ENCODE results near the gene CYSTM1.
A peak's percentile ranks its signal among the peaks of the same experiment; 100 is the strongest.

CYSTM1 gene

DNA sequence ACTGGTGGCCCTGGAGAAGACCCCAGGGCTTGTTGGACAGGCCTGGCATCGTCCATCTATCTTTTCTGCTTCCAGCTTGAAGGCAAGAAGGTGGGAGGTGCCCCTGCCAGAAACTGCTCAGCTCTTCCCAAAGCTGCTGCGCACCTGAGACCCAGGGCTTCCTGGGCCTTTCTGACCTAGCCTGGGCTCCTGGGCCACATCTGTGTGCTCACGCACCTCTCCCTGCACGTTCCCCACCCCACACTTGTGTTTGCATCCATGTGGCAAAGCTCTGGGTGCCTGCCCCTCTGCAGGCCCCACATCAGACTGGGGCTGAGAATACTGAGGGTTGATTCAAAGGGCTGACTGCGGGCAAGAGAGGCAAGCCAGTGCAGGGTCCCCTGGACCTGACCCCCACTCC lies 64.5 kb downstream of the CYSTM1 start:
- no peak for DNase-seq

DNA sequence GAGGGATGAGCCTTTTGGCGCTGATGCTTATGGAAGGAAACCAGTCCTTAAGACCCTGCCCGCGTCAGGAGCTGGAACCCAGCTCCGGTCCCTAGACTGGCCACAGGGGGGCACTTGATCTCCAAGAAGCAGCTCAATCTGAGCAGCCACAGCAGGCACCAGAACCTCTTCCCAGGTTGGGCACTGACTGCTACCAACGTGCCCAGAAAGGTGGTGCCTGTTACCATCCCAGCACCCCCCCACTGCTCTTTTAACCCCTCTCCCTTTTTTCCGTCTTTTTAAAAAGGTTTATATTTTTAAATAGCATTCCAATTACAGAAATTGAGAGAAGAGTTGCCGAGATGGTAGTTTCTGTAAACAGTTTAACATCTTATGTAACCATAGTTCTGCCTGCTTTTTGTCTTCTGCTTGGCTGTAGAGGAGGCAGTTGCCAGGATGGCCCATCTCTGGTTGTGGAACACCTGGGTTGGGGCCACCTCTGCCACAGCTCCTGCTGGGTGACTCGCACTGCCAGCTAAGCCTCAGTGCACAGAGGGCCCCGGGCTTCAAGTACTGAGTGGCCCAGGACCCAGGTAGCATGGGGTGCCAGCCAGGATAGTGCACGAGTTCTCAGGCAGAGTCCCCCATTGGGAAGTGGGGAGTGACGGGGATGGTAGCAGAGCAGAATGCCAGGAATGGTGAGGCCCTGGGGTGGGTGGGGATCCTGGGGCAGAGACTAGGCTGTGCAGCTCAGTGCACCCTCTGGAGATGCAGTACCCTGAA lies 65.1 kb downstream of the CYSTM1 start:
- DNase-seq = peak; percentile 26

DNA sequence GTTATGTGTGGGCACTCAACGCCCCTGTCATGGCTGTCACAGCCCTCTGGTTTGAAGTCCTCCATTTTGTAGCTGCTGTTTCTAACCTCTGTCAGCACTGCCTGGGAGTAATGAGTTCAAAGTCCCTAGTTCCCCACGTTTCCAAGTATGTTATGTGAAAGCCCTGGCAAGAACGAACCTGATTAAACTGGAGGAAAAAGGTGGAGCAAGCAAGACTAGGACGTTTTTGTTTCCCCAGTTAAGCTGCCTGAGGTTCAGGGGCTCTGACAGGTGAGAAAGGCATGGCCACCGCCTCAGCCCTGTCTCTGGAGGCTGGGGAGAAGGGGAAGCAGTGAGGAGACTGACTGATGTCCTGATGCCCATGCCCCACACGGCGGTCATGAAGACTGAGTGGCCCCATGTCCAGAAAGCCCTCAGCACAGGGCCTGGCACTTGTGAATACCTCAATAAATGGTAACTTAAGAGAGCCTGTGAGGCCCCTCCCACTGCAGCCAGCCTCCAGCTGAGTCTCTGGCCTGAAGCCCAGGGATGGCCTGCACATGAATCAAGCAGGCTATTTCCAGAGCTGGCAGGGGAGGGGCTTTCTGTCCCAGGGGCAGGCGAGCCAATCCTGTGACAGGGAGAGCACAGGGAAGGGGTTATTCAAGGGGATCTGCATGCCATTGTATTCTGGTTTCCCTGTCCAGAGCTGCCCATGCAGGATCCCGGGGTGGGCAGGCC lies 66.2 kb downstream of the CYSTM1 start:
- DNase-seq = peak; percentile 71

DNA sequence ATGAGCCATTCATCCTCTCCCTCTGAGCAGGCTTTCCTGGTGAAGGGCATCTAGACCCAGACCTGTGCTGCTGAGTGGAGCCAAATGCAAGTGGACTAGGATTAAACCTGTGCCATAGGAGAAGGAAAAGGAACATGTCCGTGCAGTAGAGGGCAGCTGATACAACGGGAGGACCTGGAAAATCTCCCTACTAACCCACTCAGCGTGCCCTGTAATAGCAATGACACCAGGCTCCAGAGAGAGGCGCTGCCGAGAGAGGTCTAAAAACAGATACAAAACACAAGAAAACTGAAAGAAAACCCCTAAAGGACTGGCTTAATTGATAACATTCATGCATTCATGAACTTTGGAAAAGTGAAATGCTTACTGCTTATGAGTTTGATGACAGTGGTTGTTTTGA lies 67.1 kb downstream of the CYSTM1 start:
- no peak for DNase-seq

DNA sequence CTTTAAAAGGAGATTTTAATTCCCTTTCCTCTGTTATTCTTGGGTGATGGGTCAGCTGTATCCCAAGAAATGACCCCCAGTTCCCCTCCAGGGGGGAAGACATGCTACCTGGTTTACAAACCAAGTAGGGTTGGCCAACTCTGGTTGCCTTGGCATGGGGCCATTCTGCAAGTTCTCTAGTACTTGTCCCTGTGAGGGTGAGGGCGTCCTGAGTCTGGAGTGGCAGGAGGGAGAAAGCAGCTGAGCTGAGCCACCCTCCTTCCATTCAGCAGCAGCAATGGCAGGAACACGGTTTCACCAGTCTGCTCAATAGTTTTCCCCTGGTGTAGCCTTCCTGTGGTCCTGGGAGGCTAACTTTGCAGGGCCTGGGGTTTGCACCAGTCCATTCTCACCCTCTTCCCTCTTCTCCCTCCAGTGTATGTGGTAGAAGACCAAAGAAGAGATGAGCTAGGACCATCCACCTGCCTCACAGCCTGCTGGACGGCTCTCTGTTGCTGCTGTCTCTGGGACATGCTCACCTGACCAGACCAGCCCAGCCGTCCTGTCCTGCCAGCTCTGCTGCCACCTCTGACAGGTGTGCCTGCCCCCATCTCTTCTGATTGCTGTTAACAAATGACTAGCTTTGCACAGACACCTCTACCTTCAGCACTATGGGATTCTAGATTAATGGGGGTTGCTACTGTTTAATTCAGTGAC lies 68.0 kb downstream of the CYSTM1 start:
- no peak for DNase-seq

DNA sequence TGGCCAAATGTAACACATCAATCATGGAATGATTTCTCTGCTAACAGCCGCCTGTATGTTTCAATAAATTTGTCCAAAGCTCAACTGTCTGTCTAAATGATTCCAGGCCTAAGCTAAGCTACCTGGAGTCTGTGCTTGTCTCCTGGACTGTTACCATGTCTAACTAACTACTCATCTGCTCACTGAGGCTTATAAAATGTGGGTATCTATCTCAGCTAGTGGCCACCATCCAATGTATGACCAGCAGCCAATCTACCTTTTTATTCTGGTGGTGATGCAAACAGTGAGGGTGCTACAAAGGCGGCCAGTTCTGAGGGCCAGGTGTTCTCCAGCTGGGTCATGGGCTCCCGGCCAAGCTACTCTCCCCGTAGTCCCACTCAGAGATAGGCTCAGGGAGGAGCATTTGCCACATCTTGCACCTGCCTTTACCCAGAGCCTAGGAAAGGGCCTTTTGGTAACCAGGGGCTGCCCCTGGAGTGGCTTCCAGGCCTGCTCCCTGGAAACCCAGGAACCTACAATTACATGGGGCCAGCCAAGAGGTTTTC lies 68.8 kb downstream of the CYSTM1 start:
- peak; percentile 98 for DNase-seq

DNA sequence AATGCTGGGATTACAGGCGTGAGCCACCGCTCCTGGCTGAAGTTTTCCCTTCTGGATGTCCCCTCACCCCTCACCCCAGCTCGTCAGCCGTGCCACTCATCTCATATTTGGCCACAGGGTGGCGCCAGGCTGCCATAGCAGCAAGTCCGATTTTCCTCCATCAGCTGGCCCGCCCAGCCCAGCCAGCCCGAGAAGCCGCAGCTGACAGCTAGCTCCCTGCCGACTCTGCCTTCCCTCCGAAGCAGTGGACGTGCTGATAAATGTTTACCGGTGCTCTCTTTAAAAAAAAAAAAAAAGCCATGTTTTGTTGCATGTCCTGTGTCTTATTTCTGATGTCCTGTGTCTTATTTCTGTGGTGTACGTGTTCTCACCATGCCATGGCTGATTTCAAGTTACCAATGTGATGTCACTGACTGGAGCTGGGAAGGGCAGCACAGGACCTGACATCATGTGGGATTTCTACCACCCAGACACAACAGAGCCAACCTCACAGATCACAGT lies 69.6 kb downstream of the CYSTM1 start:
- DNase-seq = peak; percentile 63

DNA sequence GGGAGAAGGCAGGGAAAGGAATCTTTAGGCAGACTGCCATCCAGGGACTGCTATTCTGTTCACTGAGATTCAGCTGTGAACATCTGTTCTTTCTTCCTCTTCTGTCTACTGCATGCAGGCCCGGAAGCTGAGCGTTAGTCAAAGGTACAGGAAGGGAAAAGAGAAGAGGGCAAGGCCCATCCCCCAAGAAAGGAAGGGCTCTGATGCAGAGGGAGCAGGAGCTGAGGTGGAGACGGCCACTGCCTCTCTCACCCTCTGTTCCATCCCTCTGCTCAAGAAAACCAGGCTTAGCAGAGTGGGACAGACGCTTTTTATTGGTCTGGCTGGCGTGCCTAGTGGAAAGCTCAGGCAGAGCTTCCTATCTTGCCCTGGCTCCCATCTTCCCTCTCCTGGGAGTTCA lies 70.4 kb downstream of the CYSTM1 start:
- DNase-seq = no peak

DNA sequence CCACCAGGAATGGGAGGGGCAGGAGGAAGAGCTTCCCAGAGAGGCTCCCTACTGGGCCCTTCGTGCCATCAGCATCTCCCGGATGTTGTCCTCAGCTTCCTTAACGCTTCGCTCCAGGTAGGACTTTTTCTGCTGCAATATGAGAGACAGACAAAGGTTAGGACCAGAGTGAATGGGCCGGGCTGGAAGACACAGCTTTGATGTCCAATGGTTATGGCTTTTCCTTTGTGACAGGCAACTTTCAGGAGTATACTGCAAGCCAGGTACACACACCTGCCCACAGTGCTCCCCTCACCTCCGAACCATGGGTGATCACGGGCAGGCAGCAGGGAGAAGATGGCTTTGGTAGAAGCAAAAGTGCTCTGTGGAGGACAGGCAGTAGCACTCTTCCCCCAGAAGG lies 70.9 kb downstream of the CYSTM1 start:
- DNase-seq = no peak

DNA sequence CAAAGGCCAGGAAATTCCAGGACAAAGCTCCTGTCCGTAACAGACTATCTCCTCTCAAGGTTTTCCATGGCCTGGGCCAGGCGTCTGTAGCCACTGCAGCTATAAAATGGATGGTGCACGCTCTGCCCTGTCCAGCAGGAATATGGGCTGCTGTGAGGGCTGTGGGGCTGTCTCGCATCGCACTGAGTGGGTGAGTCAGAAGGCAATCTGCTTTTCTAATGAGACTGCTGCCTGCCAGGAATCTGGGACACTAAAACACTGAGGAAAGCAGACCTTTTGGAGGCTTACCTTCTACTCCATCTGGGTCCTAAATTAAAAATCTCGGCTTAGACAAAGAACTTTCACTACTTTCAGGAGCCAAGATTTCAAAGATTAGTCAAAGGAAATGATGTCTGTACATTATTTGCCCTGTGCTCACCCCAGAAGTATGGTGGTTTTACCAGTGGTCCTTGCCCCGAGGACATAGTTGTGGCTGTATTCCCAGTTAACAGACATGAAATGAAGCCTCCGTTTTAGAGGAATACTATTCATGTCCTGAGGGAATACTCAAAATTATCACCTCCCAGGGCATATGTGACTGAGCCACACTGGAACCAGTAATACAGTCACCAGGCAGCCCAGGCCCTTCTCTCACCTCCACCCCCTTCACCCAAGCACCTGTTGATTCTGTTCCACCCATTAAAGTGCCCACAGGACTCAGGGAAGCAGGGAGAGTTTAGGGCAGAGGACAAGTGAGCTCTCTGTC lies 71.6 kb downstream of the CYSTM1 start:
- no peak for DNase-seq

DNA sequence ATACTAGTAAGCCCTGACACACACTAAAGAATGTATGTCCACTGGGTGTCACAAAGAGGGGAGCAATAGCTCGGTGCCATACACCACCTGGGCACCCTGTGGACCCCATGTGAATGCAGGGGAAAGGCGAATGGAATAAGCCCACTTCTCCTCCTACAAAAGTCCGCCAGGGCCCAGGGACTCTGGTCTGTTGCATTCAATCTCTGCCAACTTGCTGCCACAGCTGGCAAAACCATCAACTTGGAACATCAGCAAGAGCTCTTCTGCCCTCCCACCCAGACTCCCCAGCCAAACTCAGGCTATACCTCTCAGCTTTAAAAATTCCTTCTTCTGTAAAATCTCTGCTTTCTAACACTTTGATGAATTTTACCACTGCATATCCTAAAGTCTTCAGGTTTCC lies 73.4 kb downstream of the CYSTM1 start:
- no peak for DNase-seq

DNA sequence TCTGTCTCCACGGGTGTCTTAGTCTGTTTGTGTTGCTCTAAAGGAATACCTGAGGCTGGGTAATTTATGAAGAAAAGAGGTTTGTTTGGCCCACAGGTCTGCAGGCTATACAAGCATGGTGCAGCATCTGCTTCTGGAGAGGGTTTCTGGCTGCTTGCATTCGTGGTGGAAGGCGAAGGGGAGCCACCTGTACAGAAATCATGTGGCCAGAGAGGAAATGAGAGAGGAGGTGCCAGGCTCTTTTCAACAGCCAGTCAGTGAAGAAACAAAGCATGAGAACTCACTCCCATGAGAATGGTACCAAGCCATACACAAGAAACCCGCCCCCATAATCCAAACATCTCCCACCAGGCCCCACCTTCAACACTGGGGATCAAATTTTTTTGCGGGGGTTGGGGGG lies 74.5 kb downstream of the CYSTM1 start:
- no peak for DNase-seq

DNA sequence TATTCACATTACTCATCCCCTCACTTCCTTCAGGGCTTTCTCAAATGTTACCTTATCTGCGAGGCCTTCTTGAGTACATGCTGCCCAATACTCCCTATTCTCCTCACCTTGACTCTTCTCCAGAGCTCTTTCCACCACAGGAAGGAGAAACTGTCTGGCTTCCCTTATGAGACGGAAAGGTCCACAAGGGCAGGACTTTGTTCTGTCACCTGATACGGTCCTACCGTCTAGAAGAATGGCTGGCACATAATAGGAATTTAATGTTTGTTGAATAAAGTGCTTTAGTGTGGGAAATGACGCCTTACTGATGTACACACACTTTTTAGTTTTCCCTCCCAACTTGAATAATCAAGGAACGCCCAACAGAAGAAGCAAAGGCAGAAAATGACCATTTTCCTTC lies 75.4 kb downstream of the CYSTM1 start:
- DNase-seq = no peak

DNA sequence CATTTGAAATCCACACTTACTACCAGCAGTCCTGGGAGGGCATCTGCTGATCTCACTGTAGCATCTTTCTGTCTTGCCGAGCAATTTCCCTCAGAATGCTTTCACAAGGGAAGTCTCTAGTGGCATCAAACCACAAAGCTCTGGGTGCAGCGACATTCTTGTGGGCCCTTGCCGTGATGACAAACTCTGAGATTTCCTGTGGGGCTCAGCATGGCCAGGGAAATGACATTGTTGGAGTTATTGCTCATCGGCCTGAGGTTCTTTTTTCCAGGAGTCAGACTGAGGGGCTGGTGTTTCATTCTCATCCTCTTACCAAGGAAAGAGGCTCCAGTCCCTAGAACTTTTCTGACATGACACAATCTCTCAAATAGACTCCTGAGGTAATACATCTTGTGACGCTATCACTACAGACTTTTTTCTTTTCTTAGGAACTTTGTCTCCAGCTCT lies 76.6 kb downstream of the CYSTM1 start:
- no peak for DNase-seq

DNA sequence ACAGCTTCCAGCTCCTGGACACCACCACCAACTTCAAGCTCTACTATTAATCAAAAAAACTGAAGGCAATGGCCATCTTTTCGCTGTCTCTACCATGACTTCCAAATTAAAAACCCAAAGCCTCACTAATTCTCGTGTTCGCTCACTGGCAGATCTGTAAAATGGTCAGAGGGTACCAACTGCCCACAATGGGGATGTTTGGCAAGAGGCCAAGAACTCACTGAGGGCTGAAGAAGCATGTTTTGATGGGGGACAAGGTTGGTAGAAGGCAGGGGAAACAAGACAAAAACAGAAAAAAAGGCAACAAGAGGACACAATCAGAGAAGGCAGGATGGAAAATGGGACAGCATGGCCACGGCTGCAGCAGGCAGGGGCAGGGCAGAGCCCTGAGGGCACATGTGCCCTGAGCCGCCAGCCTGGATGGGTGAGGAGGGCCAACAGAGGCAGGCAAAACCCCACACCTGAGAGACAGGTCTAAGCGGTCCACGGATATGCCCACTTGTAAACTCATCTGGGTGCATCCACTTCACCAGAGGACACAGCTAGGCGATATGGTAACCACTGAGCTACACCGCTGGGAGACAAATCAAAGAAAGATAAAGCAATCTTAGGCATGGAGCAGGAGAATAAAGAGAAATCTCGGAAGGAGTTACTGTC lies 77.6 kb downstream of the CYSTM1 start:
- no peak for DNase-seq

DNA sequence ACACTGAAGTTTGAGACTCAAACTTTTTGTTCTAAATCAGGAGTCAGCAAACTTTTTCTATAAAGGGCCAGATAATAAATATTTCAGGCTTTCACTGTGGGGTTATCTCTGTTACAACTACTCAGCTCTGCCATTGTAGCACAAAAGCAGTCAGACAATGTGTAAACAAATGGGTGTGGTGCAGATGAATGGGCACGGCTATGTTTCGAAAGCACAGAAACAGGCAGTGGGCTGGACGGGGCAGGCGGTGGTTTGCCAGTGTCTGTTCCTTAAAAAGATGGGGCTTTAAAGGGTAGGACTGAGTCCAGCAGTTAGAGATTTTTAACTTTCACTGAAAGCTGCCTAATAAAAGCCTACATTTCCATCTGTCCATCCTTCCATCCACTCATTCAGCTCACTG lies 79.0 kb downstream of the CYSTM1 start:
- DNase-seq = no peak

DNA sequence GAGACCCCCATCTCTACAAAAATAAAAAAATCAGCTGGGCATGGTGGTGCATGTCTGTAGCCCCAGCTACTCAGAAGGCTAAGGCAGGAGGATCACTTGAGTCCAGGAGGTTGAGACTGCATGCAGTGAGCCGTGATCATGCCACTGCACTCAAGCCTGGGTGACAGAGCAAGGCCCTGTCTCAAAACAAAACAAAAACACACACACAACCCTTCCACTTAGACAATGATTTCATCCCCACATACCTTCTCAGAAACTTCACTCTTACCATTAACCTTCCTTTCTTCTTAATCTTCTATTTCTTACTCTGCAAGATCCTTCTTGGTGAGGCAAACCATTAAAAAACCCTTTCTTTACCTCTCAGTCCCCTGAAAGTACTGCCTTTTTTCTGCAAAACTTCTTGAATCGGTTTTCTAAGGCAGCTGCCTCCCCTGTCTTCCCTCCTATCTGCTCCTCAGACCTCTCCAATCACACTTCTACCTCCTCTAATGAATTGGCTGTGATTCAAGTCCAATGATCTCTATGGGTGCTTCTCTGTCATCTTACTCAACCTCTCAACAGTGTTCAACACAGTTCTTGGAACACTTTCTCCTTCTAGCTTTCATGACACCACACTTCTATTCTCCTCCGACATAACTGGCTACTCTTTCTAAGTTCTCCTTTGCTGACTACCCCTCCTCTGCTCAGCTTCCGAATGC lies 80.6 kb downstream of the CYSTM1 start:
- no peak for DNase-seq

DNA sequence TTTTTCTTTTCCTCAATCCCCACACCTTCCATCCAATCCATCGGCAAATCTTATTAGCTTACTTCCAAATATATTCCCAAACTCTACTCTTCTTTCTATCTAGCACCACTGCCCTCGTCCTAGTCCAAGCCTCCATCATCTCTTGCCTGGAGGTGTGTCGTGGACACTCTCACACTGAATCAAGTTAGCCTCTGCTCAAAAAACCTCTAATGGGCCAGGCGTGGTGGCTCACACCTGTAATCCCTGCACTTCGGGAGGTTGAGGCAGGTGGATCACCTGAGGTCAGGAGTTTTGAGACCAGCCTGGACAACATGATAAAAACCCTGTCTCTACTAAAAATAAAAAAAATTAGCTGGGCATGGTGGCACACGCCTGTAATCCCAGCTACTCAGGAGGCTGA lies 81.7 kb downstream of the CYSTM1 start:
- DNase-seq = no peak

DNA sequence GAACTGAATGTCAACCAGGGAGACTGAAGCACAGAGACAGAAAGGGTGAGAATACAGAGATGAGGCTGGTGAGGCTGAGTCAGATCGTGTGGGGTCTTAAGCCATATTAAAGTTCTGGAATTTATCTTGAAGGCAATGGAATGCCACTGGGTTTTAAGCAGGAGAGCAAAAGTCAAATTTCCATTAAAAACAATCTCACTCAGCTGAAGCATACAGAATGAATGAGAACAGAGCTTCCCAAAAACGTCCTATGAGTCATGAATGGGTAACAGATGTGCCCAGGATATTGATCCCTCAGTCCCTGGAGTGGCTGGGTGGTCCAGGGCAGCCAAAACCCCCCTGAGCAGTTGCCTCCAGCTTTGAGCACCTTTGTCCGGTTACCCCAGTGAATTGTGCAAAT lies 83.0 kb downstream of the CYSTM1 start:
- no peak for DNase-seq

DNA sequence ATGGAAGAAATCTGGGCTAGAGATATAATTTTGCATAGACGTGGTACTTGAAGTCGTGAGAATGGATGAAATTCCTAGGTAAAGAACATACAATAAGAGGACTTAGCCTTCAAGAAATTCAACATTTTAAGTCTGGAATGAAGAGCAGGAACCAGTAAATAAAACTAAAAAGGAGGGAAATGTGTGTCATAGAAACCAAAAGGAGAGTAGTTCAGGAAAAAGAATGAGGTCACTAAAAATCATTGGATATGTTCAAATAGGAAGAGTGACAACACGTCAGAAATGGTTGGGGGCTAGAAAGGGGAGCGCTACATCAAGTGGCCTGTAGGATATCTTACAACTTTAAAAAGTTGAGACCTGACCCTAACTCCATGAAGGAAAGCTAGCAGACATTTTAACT lies 83.9 kb downstream of the CYSTM1 start:
- DNase-seq = no peak

DNA sequence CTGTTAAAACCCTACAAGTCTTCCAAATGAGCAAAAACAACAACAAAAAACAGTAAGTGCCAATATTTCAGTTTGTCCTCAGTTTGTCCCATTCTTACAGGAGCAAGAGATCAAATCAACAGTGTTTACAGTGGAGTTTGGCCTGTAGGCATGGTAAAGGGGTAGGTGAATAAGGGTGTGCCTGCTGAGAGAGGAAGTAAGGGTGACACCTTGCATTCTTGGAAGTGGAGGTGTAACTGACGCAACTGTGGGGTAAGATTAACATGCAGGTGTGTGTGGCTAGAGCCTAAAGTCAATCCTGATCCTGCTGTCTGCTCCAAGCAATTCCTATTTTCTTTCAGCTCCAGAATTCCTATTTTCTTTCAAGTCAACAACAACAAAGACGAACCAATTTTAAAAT lies 84.5 kb downstream of the CYSTM1 start:
- no peak for DNase-seq

Measured in NCI-H2029 treated with DMSO at 0.1 percent for 48 hours (cell line).